Lung (tissue), 12 donors: Measurements from ENCODE around the gene ROR1. TPM values are rescaled to one million over a fixed set of nuclear protein-coding genes. Genes with fewer than 3 reads are reported as not detected.

Source experiments
- ATAC-seq: fragments of 200-7000 bp; cut with Tn5 transposase; one replicate; pipeline ENCODE4 v1.9.1; 2020; ENCODE audit warnings: moderate number of reproducible peaks; ENCODE audit not compliant: insufficient read depth, low FRiP score
- DNase-seq, 3 donors: peaks; one replicate each; pipeline ENCODE4 v3.0.0-alpha.2; 2013 to 2017
- H3K27ac ChIP-seq, 2 donors: one replicate each; pipeline ENCODE4 v1.5.1; 2013; ENCODE audit warnings: mild to moderate bottlenecking in 2 of 2, moderate library complexity in 2 of 2, control low read depth in 1 of 2, inconsistent platforms in 1 of 2, low read depth in 1 of 2, low read length in 1 of 2
- H3K27me3 ChIP-seq, 3 donors: one replicate each; pipeline ENCODE4 v1.5.1; 2013; ENCODE audit warnings: low read length in 2 of 3; ENCODE audit not compliant: control insufficient read depth in 3 of 3, insufficient read depth in 3 of 3
- H3K36me3 ChIP-seq, 4 donors: one replicate each; pipeline ENCODE4 v1.5.1; 2013; ENCODE audit warnings: low read length in 4 of 4, mild to moderate bottlenecking in 1 of 4, moderate library complexity in 1 of 4; ENCODE audit not compliant: control insufficient read depth in 4 of 4, insufficient read depth in 4 of 4
- H3K4me1 ChIP-seq, 5 donors: one replicate each; pipeline ENCODE4 v1.5.1; 2013; ENCODE audit warnings: low read length in 5 of 5, mild to moderate bottlenecking in 2 of 5, moderate library complexity in 1 of 5; ENCODE audit not compliant: control insufficient read depth in 5 of 5, insufficient read depth in 5 of 5
- H3K4me3 ChIP-seq: one replicate; pipeline ENCODE4 v1.5.1; 2013; ENCODE audit warnings: mild to moderate bottlenecking, control low read depth, moderate library complexity
- H3K9ac ChIP-seq, 2 donors: one replicate each; pipeline ENCODE4 v1.5.1; 2013; ENCODE audit warnings: low read length in 2 of 2, control low read depth in 1 of 2; ENCODE audit not compliant: insufficient read depth in 1 of 2
- H3K9me3 ChIP-seq, 4 donors: one replicate each; pipeline ENCODE4 v1.5.1; 2013; ENCODE audit warnings: low read length in 3 of 4, mild to moderate bottlenecking in 1 of 4, moderate library complexity in 1 of 4; ENCODE audit not compliant: control insufficient read depth in 4 of 4, insufficient read depth in 3 of 4
- CTCF ChIP-seq: IDR thresholded peaks from 2 replicates; pipeline ENCODE4 v1.5.1; 2012; ENCODE audit warnings: mild to moderate bottlenecking; ENCODE audit errors: control extremely low read depth, extremely low read depth
- WGBS, 2 donors: extraction: QIAGEN DNeasy Blood & Tissue Kit; methylation state at CpG; one replicate each; pipeline ENCODE4 v1.1.7; 2013; 5-methylcytosine and 5-hydroxymethylcytosine counted together
- polyA plus RNA-seq, 2 donors: library from polyadenylated mRNA; stranded (reverse); fragments of 200-250 nt; gene quantifications; one replicate each; pipeline ENCODE4 v1.2.1, GENCODE V29; 2013
- total RNA-seq, 2 donors: library from RNA; depleted of rRNA in 1 of 2; stranded (reverse); fragments of >200 nt in 1 of 2; gene quantifications; one replicate each; pipeline ENCODE4 v1.2.1, GENCODE V29; 2014 to 2021
- donor health status: control.
- donor health status: control.
- donor health status: Bipolar disorder and iron deficiency.
- donor health status: healthy.
- donor health status: DM: yes; HTN: yes; CAD: no.

Gene ROR1
- total and polyA plus RNA-seq, 4 donors = 2.9 to 47.0 (median 14.0) TPM

GRCh38 chr1:64049900-64050540 is 276.2 kb downstream of the ROR1 start:
- H3K9ac ChIP-seq = no peak overlapping the region
- H3K36me3 ChIP-seq = peaks cover 0 to 11% (median 7%) of the 10 kb centered on the region in 4 donors
- TF ChIP-seq CTCF = no peak
- WGBS, 2 donors = 79 to 89% methylated on average over 9 of the region's 9 CpGs
- no peaks in the 10 kb centered on the region for H3K27me3 ChIP-seq
- no peak overlapping the region for H3K4me3 ChIP-seq
- no peaks in the 10 kb centered on the region for H3K9me3 ChIP-seq
- no peak for ATAC-seq
- peaks cover 0 to 23% (median 0%) of the 10 kb centered on the region in 5 donors for H3K4me1 ChIP-seq
- DNase-seq = no peak
- H3K27ac ChIP-seq = no peak overlapping the region

- Histone ChIP-seq H3K27ac (no peak overlapping the region), H3K9me3 (no peaks in the 10 kb centered on the region), H3K9ac (no peak overlapping the region), H3K27me3 (no peaks in the 10 kb centered on the region), H3K36me3 (peaks cover 0 to 12% (median 7%) of the 10 kb centered on the region in 4 donors), H3K4me3 (no peak overlapping the region), H3K4me1 (peaks cover 0 to 26% (median 0%) of the 10 kb centered on the region in 5 donors)
- no peak for TF ChIP-seq CTCF
- DNase-seq (no peak), ATAC-seq (no peak)
- WGBS, 2 donors = 76 to 85% methylated on average over 2 of the region's 2 CpGs
These were observed 276.8 kb downstream of the ROR1 start for GRCh38 chr1:64050601-64051000.

- no peak overlapping the region for H3K9ac ChIP-seq
- ATAC-seq = no peak
- H3K36me3 ChIP-seq = peaks cover 0 to 12% (median 7%) of the 10 kb centered on the region in 4 donors
- peaks cover 0 to 26% (median 0%) of the 10 kb centered on the region in 5 donors for H3K4me1 ChIP-seq
- no peaks in the 10 kb centered on the region for H3K27me3 ChIP-seq
- H3K27ac ChIP-seq = no peak overlapping the region
- peak in 1 of 3 donors; percentile 46 for DNase-seq
- no peak overlapping the region for H3K4me3 ChIP-seq
- TF ChIP-seq CTCF = no peak
- H3K9me3 ChIP-seq = no peaks in the 10 kb centered on the region
These were observed 278.0 kb downstream of the ROR1 start for GRCh38 chr1:64051796-64052195.

GRCh38 chr1:64052777-64053176 is 279.0 kb downstream of the ROR1 start:
- no peak for ATAC-seq
- H3K4me1 ChIP-seq = peaks cover 0 to 21% (median 0%) of the 10 kb centered on the region in 5 donors
- H3K27me3 ChIP-seq = no peaks in the 10 kb centered on the region
- H3K4me3 ChIP-seq = no peak overlapping the region
- no peak for TF ChIP-seq CTCF
- no peak for DNase-seq
- H3K27ac ChIP-seq = peak overlapping the region in 1 of 2 donors; percentile 17
- H3K36me3 ChIP-seq = peaks cover 0 to 15% (median 8%) of the 10 kb centered on the region in 4 donors
- no peaks in the 10 kb centered on the region for H3K9me3 ChIP-seq
- H3K9ac ChIP-seq = no peak overlapping the region
- WGBS, 2 donors = 81 to 89% methylated on average over 1 of the region's 1 CpG
